ENCODE measurements around the gene MYO1G. TPM values are rescaled to one million over a fixed set of nuclear protein-coding genes. Genes with fewer than 3 reads are reported as not detected.

Gene MYO1G
- total RNA-seq, 1 experiment from 2014 or later, result 0.46 TPM

DNA sequence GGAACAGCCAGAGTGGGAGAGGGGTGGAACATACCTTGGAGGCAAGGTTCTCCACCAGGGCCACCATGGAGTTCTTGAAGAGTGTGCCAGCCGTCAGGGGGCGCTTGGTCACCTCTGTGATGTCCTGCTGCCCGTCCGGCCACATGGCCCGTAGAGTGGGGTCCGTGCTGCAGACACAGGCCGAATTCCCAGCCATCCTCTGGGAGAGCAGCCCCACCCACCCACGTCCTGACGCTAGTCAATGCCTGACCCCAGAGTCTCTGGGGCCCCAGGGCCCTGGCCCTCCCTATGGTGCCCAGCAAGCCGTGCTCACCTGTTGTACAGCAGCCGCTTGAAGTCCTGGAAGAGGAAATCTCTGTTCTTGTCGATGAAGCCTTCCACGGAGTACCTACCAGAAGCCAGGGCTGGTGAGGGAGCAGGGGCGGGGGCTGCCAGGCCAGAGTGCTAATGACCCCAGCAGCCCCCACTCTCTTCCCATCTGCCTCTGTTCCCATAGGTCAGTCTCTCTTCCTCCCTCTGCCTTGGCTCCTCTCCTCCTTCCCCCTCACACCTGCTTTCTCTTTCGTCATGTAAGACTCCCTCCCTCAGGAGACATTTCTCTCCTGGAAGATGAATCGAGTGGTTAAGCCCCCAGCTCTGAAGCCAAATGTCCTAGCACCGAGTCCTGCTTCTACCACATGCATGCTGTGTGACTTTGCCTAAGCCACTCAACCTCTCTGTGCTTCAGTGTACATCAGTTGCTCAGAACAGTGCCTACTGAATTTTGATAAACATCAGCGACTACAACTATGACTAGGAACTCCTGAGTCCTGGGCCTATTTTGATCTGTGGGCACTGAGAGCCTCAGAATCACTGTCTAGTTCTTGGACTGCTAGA is 11.0 kb downstream of the MYO1G start (continued):
- TF ChIP-seq AFF4 (CRISPR knock-in tag; IDR thresholded peaks at IDR 0.05; ENCODE audit: borderline replicate concordance), result no peak

DNA sequence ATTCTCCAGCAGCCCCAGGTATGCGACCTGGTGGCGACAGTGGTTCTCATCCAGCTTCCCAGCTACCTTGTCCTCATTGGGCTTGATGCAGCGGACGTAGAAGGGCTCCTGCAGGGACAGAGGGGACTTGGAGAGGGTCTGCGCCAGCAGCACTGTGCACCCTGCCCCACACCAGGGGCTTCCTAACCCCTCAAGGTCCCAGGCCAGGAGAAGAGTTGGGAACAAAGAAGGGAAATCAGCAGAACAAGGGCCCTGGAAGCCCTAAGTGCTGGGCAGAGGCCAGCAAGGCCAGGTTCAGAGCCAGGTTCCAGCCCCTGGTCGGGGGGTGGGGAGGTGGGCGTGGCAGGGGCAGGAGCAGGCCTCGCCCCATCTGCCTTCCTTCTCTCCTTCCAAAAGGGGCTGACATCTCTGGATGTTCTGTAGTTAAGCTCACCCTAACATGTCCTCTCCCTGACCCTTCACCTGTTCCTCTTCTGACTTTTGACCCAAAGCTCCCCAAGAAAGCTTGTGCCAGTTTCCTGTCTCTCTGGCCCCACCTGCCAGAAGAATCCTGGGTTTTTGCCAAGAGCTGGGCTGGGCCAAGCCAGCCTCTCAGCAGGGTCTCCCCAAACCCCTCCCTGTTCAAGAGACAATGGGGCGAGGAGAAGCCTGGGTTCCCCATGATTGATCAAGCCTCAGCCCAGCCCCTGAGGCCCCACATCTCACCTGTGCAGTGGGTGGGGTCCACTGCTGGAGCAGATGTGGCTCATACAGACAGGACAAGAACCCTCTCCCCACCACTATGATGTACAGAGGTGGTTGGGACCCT is 11.9 kb downstream of the MYO1G start:
- no peaks in the 10 kb centered on the region for H3K36me3 Mint-ChIP-seq
- ChIA-PET CTCF (interaction anchor here (0.7 kb wide), 1 partner anchor 168 kb away, joined by 3 read pairs; no protein-coding TSS in a partner anchor), POLR2A (no interaction called here)
- ATAC-seq, result no peak
- TF ChIP-seq FOXP1 (CRISPR knock-in tag; IDR thresholded peaks at IDR 0.05; ENCODE audit: borderline replicate concordance), result no peak
- H3K27me3 Mint-ChIP-seq (ENCODE audit: low read depth), result peaks cover 26% of the 10 kb centered on the region
- H3K4me3 Mint-ChIP-seq, result no peak overlapping the region
- H3K27ac Mint-ChIP-seq, result no peak overlapping the region
- DNase-seq (ENCODE audit: low spot score), result no peak
- H3K9me3 Mint-ChIP-seq, result no peaks in the 10 kb centered on the region
- H3K4me1 Mint-ChIP-seq, result no peaks in the 10 kb centered on the region

DNA sequence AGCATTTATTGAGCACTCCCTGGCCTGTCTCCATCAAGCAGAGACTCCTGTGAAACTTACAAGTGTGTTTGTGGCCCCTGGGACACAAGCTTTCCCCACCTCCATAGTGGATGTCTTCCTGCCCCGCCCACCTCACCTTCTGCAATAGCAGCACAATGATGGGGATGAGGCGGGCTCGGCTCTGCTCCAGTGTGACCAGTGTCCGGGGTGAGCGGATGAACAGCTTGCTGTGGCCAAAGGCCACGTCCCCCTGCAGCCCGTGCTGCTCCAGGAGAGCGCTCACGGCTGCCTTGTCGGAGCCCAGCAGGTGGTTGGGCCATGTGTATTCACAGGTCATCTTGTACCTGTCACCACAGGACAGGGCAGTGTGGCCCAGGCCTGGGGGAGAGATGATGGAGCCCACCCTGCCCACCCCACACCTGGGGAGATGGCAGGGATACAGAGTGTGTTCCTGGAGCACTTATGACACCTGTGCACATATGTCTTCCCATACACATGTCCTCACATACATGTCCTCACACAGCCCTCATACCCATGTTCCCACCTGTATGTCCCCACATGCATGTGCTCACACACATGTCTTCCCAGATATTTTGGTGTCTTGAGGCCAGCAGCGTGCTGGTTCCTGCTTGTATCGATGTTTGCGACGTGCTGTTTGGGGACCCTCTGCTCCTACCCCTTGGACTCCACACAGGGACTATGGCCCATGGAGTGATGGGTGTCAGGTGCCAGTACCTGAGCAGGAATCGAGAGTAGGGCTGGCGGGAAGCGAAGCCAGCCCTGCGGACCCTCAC is 12.7 kb downstream of the MYO1G start:
- ChIA-PET CTCF (interaction anchor here (0.7 to 1.5 kb wide), 2 partner anchors 169 kb away, joined by 3 read pairs; no protein-coding TSS in a partner anchor), POLR2A (interaction anchor here (0.9 kb wide), 1 partner anchor 8 kb away, joined by 3 read pairs; no protein-coding TSS in a partner anchor)
- no peaks in the 10 kb centered on the region for H3K4me1 Mint-ChIP-seq
- no peaks in the 10 kb centered on the region for H3K36me3 Mint-ChIP-seq
- H3K27me3 Mint-ChIP-seq (ENCODE audit: low read depth), result peaks cover 26% of the 10 kb centered on the region
- DNase-seq (ENCODE audit: low spot score) (no peak), ATAC-seq (no peak)
- no peak overlapping the region for H3K4me3 Mint-ChIP-seq
- H3K9me3 Mint-ChIP-seq, result no peaks in the 10 kb centered on the region
- H3K27ac Mint-ChIP-seq, result no peak overlapping the region
- no peak for TF ChIP-seq RORB (CRISPR knock-in tag; IDR thresholded peaks at IDR 0.05)
- TF ChIP-seq ZBTB21 (CRISPR knock-in tag; IDR thresholded peaks at IDR 0.05; ENCODE audit: borderline replicate concordance), result no peak
- TF ChIP-seq AFF4 (CRISPR knock-in tag; IDR thresholded peaks at IDR 0.05; ENCODE audit: borderline replicate concordance), result no peak
- TF ChIP-seq, protein P1, sequence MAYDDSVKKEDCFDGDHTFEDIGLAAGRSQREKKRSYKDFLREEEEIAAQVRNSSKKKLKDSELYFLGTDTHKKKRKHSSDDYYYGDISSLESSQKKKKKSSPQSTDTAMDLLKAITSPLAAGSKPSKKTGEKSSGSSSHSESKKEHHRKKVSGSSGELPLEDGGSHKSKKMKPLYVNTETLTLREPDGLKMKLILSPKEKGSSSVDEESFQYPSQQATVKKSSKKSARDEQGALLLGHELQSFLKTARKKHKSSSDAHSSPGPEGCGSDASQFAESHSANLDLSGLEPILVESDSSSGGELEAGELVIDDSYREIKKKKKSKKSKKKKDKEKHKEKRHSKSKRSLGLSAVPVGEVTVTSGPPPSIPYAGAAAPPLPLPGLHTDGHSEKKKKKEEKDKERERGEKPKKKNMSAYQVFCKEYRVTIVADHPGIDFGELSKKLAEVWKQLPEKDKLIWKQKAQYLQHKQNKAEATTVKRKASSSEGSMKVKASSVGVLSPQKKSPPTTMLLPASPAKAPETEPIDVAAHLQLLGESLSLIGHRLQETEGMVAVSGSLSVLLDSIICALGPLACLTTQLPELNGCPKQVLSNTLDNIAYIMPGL (CRISPR knock-in tag; IDR thresholded peaks at IDR 0.05), result no peak
- TF ChIP-seq, protein P2, sequence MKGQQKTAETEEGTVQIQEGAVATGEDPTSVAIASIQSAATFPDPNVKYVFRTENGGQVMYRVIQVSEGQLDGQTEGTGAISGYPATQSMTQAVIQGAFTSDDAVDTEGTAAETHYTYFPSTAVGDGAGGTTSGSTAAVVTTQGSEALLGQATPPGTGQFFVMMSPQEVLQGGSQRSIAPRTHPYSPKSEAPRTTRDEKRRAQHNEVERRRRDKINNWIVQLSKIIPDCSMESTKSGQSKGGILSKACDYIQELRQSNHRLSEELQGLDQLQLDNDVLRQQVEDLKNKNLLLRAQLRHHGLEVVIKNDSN (CRISPR knock-in tag; IDR thresholded peaks at IDR 0.05), result no peak
- TF ChIP-seq ZNF232 (CRISPR knock-in tag; IDR thresholded peaks at IDR 0.05), result no peak
- TF ChIP-seq CREB1 (CRISPR knock-in tag; IDR thresholded peaks at IDR 0.05), result no peak
- TF ChIP-seq, protein P3, sequence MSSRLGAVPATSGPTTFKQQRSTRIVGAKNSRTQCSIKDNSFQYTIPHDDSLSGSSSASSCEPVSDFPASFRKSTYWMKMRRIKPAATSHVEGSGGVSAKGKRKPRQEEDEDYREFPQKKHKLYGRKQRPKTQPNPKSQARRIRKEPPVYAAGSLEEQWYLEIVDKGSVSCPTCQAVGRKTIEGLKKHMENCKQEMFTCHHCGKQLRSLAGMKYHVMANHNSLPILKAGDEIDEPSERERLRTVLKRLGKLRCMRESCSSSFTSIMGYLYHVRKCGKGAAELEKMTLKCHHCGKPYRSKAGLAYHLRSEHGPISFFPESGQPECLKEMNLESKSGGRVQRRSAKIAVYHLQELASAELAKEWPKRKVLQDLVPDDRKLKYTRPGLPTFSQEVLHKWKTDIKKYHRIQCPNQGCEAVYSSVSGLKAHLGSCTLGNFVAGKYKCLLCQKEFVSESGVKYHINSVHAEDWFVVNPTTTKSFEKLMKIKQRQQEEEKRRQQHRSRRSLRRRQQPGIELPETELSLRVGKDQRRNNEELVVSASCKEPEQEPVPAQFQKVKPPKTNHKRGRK (CRISPR knock-in tag; IDR thresholded peaks at IDR 0.05; ENCODE audit: borderline replicate concordance), result no peak
- no peak for TF ChIP-seq TCF7 (CRISPR knock-in tag; IDR thresholded peaks at IDR 0.05; ENCODE audit: low read depth)
- no peak for TF ChIP-seq SMAD3 (CRISPR knock-in tag; IDR thresholded peaks at IDR 0.05; ENCODE audit: borderline replicate concordance)
- TF ChIP-seq, protein P4, sequence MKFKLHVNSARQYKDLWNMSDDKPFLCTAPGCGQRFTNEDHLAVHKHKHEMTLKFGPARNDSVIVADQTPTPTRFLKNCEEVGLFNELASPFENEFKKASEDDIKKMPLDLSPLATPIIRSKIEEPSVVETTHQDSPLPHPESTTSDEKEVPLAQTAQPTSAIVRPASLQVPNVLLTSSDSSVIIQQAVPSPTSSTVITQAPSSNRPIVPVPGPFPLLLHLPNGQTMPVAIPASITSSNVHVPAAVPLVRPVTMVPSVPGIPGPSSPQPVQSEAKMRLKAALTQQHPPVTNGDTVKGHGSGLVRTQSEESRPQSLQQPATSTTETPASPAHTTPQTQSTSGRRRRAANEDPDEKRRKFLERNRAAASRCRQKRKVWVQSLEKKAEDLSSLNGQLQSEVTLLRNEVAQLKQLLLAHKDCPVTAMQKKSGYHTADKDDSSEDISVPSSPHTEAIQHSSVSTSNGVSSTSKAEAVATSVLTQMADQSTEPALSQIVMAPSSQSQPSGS (CRISPR knock-in tag; IDR thresholded peaks at IDR 0.05; ENCODE audit: borderline replicate concordance, low read depth), result no peak
- no peak for TF ChIP-seq ZNF138 (CRISPR knock-in tag; conservative IDR thresholded peaks at IDR 0.05)
